GM19043 (cell line): ENCODE data around the gene GAS6.
"Not testable (repeated sequence)": the region's sequence is repeated elsewhere in the genome, so short reads cannot be mapped to it uniquely, and the experiment has no call there.

Experiments used
- ATAC-seq: cut with Tn5 transposase; IDR thresholded peaks from one replicate; pipeline ENCODE4 v1.9.1; 2021; ENCODE audit warnings: low read depth; ENCODE audit not compliant: unreplicated experiment

The GAS6 gene

DNA sequence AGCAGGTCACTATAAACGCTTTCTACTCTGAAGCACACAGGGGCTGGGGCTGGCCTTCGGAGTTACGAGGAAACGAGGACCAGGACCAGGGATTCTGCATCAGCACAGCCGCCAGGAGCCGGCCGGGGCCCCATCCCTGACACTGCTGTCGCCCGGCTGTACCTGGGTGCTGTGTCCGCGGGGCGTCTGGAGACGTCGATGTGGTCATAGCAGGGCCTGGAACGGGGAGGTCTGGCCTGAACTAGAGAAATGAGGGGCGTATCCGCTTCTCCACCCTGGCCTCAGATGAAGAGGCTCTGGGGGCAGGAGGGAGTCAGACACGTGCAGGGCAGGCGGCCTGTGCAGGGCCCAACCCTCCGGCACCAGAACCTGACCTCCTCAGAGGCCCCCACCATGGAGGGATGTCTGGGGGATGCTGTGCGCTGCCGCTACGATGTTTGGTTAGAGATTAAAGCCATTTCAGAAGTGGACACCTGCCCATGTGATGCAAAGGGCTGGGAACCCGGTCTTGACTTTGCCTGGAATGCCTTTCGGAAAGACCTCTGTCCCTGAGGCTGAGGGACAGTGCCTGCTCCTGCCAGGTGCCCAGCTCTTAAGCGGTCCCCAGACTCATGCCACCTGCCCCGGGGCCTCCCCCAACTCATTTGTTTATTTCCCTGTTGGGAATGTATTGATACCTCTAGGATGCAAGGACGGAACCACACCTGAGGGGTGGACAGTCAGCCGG lies 21.4 kb downstream of the GAS6 start:
- ATAC-seq = no peak

DNA sequence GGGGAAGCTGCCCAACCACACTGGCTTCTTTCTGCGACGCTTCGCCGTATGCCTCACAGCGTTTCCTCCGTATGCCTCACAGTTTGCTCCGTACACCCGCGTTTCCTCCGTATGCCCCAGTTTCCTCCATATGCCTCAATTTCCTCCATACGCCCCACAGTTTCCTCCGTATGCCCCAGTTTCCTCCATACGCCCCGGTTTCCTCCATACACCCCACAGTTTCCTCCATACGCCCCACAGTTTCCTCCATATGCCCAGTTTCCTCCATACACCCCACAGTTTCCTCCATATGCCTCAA lies 22.6 kb downstream of the GAS6 start:
- no peak for ATAC-seq

DNA sequence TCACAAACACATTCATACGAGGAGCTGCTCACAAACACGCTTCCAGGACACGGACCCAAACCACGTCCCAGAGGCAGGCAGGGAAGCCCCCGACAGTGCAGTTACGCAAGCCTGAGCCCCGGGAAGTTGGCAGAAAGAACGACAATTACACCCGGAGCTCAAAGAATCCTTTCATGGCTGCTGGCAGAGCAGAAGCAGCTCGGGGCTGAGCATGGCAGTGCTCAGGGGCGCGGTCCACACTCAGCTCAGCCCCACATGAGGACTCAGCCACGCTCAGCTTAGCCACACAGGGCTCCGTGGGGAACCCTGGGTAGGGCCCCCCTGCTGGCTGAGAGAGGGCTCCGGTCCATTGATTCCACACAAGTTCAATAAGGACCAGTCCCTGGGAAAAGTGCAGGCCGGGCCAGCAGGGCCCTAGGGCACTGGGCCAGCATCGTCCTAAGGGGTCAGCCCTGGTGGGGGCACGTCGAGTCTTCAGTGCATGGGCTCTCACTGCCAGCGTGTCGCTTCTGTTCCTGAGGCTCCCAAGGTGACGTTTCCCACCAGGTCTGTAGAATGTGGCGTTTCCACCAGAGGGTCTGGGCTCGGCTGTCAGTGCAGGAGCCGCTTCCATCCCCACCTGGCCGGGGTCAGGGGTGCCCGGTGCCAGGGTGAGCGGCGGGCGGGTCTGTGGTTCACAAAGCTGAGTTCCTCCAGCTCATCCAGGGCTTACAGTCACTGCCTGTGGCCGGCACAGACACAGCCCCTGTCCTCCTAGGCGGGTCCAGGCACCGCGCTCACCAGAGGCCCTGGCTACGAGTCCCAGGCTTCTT lies 23.1 kb downstream of the GAS6 start:
- no peak for ATAC-seq

DNA sequence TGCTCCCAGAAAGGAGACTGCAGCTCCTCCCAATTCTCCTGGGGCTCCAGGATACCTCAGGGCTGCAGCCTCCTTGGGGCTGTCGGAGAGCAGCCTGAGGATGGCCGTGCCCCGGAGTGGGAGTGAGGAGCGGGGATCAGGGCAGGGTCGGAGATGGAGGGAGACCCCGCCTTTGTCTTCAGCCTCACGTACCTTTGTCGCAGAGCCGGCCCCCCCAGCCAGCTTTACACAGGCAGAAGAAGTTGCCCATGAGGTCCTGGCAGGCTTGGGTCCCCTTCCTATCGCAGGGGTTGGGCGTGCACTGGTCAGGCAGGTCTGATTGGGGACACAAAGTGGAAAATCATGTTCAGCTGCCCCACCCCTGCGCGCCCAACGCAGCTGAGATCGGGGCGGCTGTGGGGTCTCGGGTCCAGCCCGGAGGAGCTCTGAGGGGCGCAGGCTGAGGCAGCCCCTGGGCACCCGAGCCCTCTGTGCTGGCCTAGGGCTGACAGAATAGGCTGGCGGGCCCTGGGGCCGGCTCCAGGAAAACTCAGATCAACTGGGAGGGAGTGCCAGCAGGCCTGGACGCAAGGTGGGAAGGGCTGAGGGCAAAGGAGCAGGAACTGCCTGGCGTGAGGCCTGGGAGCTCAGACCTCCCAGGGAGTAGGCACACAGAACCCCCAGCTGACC lies 24.2 kb downstream of the GAS6 start:
- no peak for ATAC-seq

DNA sequence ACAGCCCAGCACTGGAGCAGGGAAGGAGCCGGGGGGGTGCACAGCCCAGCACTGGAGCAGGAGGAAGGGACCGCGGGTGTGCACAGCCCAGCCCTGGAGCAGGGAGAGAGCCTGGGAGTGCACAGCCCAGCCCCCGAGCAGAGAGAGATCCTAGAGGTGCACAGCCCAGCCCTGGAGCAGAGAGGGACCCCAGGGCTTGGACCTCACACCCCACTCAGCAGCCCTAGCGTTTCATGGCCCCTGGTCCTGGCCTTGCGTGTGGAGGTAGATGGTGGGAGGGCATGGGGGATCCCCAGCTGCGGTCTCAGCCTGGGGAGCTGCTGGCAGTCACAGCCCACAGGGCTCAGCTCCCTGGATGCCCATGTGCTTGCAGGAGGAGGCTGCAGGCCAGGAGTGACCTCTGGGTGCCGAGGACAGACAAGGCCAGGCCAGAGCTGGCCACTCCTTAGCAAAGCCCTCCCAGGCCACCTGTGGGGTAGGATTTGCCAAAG lies 25.1 kb downstream of the GAS6 start:
- ATAC-seq = no peak

DNA sequence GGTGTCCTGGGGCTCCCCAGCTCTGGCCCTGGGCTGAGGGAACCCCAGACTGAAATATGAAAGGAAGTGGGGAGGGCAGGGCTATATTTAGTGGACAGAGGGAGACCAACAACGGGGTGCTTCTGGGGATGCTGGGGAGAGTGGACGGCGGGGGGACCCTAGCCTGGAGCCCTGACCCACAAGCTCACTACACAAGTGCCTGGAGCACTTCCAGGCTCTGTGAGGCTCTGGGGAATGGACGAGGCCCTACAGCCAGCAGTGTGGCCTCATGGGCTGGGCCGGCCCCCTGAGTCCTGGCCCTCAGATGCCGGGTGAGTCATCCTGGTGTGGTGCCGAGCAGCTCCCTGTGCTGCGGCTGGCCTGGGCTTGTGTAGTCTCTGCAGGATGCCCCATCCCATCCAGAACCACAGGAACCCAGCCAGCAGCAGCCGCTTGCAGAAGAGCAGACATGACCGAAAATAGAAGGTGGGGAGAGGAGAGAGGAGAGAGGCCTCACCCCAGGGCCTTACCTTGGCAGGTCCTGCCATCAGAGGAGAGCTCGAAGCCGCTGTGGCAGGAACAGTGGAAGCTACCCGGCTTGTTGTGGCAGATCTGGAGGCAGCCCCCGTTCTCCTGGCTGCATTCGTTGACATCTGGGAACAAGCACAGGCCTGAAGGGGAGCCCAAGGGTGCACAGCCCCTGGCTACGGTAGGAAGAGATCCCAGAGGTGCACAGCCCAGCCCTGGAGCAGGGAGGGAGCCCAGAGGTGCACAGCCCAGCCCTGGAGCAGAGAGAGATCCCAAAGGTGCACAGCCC lies 26.1 kb downstream of the GAS6 start:
- no peak for ATAC-seq

DNA sequence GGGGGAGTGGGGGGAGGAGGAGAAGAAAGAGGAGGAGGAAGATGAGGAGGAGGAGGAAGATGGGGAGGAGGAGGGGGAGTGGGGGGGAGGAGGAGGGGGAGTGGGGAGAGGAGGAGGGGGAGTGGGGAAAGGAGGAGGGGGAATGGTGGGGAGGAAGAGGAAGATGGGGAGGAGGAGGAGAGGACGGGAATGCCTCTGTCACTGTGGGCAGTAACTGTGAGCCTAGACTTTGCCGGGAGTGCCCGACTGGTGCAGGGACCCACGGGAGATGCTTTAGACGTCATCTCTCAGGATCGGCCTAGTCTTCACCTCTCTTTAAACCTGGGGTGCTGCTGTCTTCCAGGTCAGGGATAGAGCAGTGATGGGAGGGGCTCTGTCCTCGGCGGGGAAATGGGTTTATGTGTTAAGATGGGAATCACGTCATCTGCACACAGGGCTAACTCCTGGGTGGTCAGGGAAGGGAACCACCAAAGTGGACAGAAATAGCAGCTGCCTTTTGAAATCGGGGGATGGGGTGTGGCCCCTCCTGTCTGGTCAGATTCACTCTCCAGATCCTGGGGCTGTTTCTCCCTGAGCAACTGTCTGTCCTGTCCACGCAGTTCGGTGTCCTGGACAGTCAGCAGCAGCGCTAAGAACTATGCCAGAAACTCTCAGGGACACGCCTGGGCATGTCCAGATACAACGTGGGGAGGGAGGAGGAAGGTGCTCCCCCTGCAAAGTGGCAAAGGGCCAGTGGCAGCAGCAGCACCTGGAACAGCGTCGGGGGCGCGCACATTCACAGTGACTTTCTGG lies 26.9 kb downstream of the GAS6 start:
- no peak for ATAC-seq

DNA sequence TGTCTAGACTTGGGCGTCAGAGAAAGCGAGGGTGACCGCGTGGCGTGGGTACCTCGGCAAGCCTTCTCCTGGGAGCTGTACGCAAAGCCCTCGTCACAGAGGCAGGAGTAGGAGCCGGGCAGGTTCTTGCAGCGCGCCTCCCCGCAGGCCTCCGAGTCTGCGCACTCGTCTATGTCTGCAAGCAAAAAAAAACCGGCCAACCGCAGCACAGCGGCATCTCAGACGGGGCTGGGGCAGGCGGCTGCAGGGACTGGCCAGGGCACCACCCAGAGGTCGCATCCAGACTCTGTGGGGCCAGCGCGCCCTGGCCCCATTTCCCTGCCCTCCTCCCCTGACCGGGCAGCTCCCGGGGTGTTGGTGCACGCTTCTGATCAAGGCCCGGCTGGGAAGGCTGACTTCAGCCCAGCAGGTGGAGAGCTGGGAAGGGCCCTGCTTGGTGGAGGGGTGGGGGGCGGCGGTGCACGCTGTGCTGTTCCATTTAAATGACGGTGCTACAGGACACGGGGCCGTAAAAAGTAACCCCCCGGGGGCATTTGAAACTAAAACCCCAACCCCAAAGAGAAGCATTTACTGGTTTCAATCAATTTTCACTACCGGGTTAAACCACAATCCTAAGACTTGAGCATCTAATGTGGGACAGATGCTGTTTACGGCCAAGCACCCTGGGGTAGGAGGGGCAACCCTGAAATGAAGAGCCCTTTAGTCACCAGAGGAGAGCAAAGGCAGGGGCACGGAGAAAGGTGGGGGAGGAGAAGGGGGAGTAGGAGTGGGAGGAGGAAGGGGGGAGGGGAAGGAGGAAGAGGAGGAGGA lies 28.2 kb downstream of the GAS6 start:
- ATAC-seq = no peak

DNA sequence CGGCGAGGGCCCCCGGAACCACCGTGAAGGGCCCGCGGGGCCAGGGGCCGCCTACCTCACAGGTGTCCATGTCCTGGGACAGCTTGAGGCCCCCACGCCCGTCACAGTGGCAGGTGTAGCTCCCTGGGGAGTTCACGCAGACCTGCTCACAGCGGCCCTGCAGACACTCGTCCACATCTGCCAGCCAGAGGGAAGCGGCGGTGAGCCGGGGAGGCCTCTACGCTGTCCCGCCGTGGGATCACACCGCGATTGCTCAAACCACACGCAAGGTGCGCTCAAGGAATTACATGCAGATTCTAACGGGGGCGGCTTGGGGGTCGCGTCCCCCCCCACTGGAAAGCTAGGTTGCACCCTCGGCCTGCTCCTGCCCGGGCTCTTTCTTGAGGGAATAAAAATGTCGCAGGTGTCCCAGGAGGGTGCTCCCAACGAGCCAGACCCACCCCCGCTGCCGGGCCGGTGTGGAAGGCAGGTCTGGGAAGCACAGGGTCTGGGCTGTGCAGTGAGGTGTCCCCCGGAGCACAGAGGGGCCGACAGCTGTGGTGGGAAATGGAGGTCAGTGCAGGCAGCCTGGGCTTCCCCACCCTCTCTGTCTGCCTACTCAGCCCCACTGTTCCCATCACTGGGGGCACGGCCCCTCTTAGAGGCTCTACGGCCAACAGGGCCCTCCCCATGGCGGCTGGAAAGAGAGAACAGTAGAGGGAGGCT lies 29.2 kb downstream of the GAS6 start:
- no peak for ATAC-seq

DNA sequence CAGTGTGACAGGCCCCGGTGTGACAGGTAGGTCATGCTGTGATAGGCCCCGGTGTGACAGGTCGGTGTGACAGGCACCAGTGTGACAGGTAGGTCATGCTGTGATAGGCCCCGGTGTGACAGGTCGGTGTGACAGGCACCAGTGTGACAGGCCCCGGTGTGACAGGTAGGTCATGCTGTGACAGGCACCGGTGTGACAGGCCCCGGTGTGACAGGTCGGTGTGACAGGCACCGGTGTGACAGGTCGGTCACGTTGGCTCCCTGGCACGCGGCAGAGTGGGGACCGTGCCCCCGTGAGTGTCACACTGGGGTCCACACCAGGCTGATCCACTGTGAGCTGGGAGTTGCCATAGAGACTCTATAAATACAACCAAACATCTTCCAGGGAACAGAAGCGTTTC lies 29.9 kb downstream of the GAS6 start:
- not testable (repeated sequence) for ATAC-seq

DNA sequence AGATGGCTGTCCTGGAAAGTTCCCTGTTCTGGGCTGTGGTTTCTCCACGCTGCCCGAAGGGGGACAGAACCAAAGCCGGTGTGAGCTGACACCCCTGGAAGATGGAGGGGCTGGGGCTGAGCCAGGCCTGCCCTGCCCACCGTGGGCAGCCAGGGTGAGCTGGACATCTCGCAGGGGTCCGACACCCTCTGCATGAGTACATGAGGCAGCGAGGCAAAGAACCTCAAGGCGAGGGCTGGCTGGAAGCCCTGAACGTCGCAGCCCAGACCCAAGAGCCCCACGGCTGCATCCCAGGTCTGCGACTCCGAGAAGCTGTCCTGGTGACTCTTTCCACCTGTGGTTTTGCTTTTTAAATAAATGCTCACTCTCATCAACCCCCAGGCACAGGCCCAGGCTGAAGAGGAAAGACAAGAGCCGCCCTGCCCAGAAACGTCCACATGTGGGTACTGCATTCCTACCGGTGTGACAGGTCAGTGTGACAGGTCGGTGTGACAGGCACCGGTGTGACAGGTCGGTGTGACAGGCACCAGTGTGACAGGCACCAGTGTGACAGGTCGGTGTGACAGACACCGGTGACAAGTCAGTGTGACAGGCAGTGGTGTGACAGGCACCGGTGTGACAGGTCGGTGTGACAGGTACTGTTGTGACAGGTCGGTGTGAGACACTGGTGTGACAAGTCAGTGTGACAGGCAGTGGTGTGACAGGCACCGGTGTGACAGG lies 30.6 kb downstream of the GAS6 start:
- ATAC-seq = no peak

DNA sequence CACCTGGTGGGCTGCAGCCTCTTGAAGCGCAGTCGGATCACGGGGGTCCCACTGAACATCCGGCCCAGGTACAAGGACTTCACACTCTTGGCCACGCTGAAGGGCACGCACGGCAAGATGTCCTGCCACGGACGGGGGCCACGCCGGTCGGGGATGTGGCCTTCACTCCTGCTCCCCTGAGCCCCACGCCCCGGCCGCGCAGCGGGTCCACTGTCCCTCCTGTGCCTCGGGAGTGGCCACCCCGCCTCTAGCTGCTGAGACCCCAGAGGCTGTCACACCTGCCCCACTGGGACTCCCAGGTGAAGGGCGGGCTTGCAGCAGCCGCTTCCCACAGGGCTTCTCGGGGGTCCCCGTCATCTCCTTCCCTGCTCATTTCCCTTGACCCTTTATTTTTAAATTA lies 31.2 kb downstream of the GAS6 start:
- ATAC-seq = no peak

DNA sequence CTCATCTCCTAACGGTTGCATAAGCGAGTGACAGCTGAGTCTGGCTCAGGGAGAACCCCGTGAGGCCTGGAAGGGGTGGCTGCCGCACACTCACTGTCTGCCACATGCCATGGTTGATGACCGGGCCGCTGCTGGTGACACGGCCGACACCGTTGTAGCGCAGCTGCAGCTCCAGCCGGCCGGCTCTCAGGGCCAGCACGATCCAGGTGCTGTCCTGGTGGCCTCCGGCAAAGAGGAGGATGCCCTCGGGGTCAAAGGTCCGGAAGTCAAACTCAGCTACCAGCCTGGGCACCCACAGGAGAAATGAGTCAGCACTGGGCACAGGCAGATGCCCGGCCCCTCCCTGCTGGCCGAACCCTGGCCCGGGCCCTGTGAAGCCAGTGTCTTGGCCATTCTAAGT lies 31.7 kb downstream of the GAS6 start:
- ATAC-seq = no peak

DNA sequence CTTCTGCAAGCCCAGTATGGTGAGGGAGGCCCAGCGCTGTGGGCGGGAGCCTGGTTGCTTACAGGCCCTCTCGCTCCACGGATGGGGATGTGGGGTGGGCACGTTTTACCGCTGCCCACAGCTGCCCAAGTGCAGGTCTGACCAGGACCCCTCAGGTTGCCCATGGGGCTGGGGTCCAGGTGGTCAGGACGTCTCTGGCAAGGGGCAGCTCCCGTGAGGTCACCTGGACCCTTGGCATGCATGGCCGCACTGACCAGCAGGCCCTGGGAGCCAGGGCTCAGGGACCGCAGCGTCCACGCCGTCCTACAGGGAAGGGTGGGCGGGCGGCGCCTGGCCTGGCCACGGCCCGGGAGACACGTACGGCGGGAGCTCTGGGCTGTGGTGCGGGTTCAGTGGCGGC lies 32.8 kb downstream of the GAS6 start:
- ATAC-seq = no peak

DNA sequence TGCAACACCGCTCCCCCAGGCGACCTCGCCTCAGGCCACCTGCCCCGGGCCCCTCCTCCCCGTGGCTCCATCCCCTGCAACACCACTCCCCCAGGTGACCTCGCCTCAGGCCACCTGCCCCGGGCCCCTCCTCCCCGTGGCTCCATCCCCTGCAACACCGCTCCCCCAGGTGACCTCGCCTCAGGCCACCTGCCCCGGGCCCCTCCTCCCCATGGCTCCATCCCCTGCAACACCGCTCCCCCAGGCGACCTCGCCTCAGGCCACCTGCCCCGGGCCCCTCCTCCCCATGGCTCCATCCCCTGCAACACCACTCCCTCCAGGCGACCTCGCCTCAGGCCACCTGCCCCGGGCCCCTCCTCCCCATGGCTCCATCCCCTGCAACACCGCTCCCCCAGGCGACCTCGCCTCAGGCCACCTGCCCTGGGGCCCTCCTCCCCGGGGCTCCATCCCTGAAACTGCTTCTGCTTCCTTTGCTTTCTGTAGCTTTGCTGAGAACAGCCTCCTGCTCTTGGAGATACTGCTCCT lies 33.4 kb downstream of the GAS6 start:
- ATAC-seq = not testable (repeated sequence)

DNA sequence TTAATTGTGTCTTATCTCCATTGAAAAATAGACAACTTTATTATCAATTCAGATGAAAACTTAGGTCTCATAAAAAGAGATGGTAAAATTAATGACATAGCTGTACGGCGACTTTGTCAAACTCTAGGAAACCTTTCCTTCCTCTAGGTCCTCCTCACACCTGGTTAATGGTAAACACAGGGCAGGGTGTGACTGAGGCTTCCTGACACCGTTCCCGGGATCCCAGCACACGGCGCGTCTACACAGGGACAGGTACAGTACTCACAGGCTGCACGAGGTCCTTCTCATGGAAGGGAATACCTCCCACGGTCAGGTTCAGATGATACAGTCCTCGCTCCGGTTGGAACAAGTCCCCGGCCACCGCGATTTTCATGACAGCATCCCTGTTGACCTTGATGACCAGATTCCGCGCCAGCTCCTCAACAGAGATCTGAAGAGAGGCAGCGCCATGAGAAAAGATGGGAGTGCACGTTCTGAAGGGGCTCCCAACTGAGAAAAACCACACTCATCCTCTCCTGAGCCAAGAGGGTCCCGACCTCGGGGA lies 35.5 kb downstream of the GAS6 start:
- ATAC-seq = no peak

DNA sequence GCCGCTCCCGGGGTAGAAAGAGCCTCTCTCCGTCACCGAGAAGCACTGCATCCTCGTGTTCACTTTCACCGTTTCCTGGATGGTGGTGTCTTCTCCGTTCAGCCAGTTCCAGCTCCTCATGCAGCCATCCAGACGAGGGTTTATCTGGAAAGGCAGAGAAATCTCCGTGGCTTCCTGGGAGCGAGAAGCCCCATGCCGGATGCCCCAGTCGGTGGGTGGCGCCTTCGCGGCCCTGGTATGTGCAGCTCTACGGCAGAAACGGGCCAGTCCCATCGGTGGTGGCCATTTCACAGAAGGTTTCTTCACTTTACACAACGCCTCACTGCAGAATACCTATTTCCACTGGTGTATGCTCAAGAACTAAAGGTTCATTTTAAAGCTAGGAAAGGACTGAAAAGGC lies 36.9 kb downstream of the GAS6 start:
- ATAC-seq = no peak
